SK-N-SH treated with all-trans-retinoic acid at 6 μM for 48 hours (cell line): ENCODE measurements around the gene AFDN.

ENCODE experiments used
- CREB5 ChIP-seq: fragments of 250-450 bp; sonication (Bioruptor Pico); IDR thresholded peaks from 2 replicates; pipeline ENCODE4 v1.5.1; 2020; ENCODE audit warnings: low read depth, mild to moderate bottlenecking, moderate library complexity
- ESRRG ChIP-seq: fragments of 250-450 bp; sonication (Bioruptor Pico); IDR thresholded peaks from 2 replicates; pipeline ENCODE4 v1.6.1; 2021; ENCODE audit warnings: mild to moderate bottlenecking
- ISL1 ChIP-seq: fragments of 250-450 bp; sonication (Bioruptor Pico); IDR thresholded peaks from 2 replicates; pipeline ENCODE4 v2.1.2; 2022; ENCODE audit warnings: mild to moderate bottlenecking, moderate library complexity
- OSR1 ChIP-seq: fragments of 250-450 bp; sonication (Bioruptor Pico); IDR thresholded peaks from 2 replicates; pipeline ENCODE4 v1.8.0; 2022; ENCODE audit warnings: moderate library complexity, mild to moderate bottlenecking, inconsistent platforms
- PATZ1 ChIP-seq: fragments of 250-450 bp; sonication (Bioruptor Pico); IDR thresholded peaks from 2 replicates; pipeline ENCODE4 v1.8.0; 2020; ENCODE audit warnings: mild to moderate bottlenecking, moderate library complexity, borderline replicate concordance
- RARB ChIP-seq: fragments of 250-450 bp; sonication (Bioruptor Pico); IDR thresholded peaks from 2 replicates; pipeline ENCODE4 v1.8.0; 2021; ENCODE audit warnings: mild to moderate bottlenecking, moderate library complexity
- SNAI2 ChIP-seq: fragments of 250-450 bp; sonication (Bioruptor Pico); IDR thresholded peaks from 2 replicates; pipeline ENCODE4 v1.5.0; 2020; ENCODE audit warnings: mild to moderate bottlenecking, moderate library complexity
- TCF4 ChIP-seq: fragments of 250-450 bp; sonication (Bioruptor Pico); IDR thresholded peaks from 2 replicates; pipeline ENCODE4 v1.8.0; 2021; ENCODE audit warnings: mild to moderate bottlenecking, moderate library complexity, borderline replicate concordance
- TSHZ2 ChIP-seq: fragments of 250-450 bp; sonication (Bioruptor Pico); IDR thresholded peaks from 2 replicates; pipeline ENCODE4 v1.5.0; 2020; ENCODE audit warnings: mild to moderate bottlenecking, moderate library complexity
- ZFP3 ChIP-seq: fragments of 250-450 bp; sonication (Bioruptor Pico); IDR thresholded peaks from 2 replicates; pipeline ENCODE4 v1.5.0; 2020; ENCODE audit warnings: mild to moderate bottlenecking, moderate library complexity
- ZFP30 ChIP-seq: fragments of 450-650 bp; formaldehyde crosslinking; IDR thresholded peaks from 2 replicates; pipeline ENCODE4 v1.5.0; 2022; ENCODE audit warnings: mild to moderate bottlenecking, moderate library complexity

- TF ChIP-seq CREB5 (CRISPR knock-in tag), result no peak
- TF ChIP-seq ZFP3 (CRISPR knock-in tag), result no peak
- TF ChIP-seq ISL1 (CRISPR knock-in tag), result no peak
- TF ChIP-seq TSHZ2, result no peak
- TF ChIP-seq PATZ1, result no peak
- no peak for TF ChIP-seq SNAI2 (CRISPR knock-in tag)
- no peak for TF ChIP-seq ZFP30 (CRISPR knock-in tag)
- no peak for TF ChIP-seq ESRRG (CRISPR knock-in tag)
- no peak for TF ChIP-seq OSR1
- TF ChIP-seq RARB (CRISPR knock-in tag), result no peak
- no peak for TF ChIP-seq TCF4 (CRISPR knock-in tag)
Measured at GRCh38 chr6:168016721-168017525, 190.2 kb downstream of the AFDN start.
